ENCODE results near the gene AFG3L2. TPM values are rescaled to one million over a fixed set of nuclear protein-coding genes. Genes with fewer than 3 reads are reported as not detected.

The AFG3L2 gene
- total and polyA plus RNA-seq, 9 of the 15 experiments (the other 6 are each of a cell fraction or from before 2014, with no cell fraction given) = 24.1 to 109 (median 84.0) TPM

DNA sequence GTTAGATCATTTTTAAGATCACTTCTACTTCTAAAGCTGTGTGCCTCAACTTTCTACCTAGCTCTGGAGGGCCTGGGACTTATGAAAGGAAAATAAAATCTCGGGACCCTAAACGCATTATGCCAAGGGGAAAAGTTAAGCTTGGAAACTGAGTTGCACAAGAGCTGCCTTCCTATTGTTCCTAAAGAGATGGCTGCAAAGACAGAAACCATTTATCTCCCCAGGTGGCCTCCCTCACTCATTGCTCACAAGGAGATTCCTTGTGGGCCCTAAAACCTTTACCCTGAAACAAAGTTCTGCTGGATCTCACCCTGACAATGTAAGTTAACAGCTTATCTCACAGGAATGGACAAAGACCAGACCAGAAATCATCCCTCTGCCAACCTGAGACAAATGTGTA is 42.2 kb downstream of the AFG3L2 start:
- Histone ChIP-seq H3K4me3 (no peak overlapping the region), H2AFZ (ENCODE audit: low read depth, low read length) (no peak overlapping the region), H3K4me2 (ENCODE audit: insufficient read depth, low read length) (no peak overlapping the region), H3K9me1 (ENCODE audit: control insufficient read depth, insufficient read depth, low read length) (no peaks in the 10 kb centered on the region), H3K36me3 (ENCODE audit: control insufficient read depth, insufficient read depth, low read length) (peaks cover 66% of the 10 kb centered on the region), H3K9me3 (replicated peaks; ENCODE audit: control insufficient read depth, insufficient read depth, low read depth, low read length) (no peaks in the 10 kb centered on the region), H3K27ac (ENCODE audit: extremely low read depth, low read depth, low read length) (no peak overlapping the region), H3K4me1 (replicated peaks in 1 of 2; ENCODE audit: control insufficient read depth in 2 of 2, insufficient read depth in 2 of 2, low read length in 2 of 2) (no peaks in the 10 kb centered on the region; a peak in 1 of 5 replicates), H4K20me1 (replicated peaks; ENCODE audit: control insufficient read depth, insufficient read depth, low read length) (peaks cover 4% of the 10 kb centered on the region; the same call in 1 of the 2 replicates), H3K9ac (ENCODE audit: insufficient read depth in 1 of 2, low read depth in 2 of 2, low read length in 2 of 2) (no peak overlapping the region), H3K79me2 (ENCODE audit: control insufficient read depth, insufficient read depth, low read length) (no peaks in the 10 kb centered on the region; the same call in 2 of the 3 replicates), H3K27me3 (ENCODE audit: control insufficient read depth in 2 of 2, insufficient read depth in 2 of 2, low read length in 2 of 2) (no peaks in the 10 kb centered on the region)
- WGBS (ENCODE audit: insufficient coverage, low coverage, missing lambda C conversion rate) = 93% methylated on average over 2 of the region's 2 CpGs
- DNase-seq (ENCODE audit: extremely low read depth in 1 of 4, low spot score in 3 of 4) (no peak), ATAC-seq (no peak), FAIRE-seq (no peak)
- CTCF ChIA-PET (ENCODE audit: low intra/inter-chr PET ratio) = no interaction called here
- in situ Hi-C loops (cut with MboI) = no loop called here
- POLR2A ChIA-PET = interaction anchor here (0.7 to 1.7 kb wide), 2 partner anchors 10 to 16 kb away, joined by 4 to 10 read pairs; no protein-coding TSS in a partner anchor
- TF ChIP-seq IRF1 (CRISPR knock-in tag; IDR thresholded peaks at IDR 0.05; ENCODE audit: borderline replicate concordance) = no peak
- no peak for TF ChIP-seq BMI1 (IDR thresholded peaks at IDR 0.05; ENCODE audit: low read length)
- no peak for TF ChIP-seq KLF16 (IDR thresholded peaks at IDR 0.05)
- no peak for TF ChIP-seq ZNF277 (CRISPR knock-in tag; IDR thresholded peaks at IDR 0.05; ENCODE audit: borderline replicate concordance)
- TF ChIP-seq EHMT2 (IDR thresholded peaks at IDR 0.05) = no peak
- no peak for TF ChIP-seq KDM1A (IDR thresholded peaks at IDR 0.05)
- no peak for TF ChIP-seq E2F3 (CRISPR knock-in tag; IDR thresholded peaks at IDR 0.05)
- no peak for TF ChIP-seq DPF2 (IDR thresholded peaks at IDR 0.05)
- no peak for TF ChIP-seq ZNF175 (CRISPR knock-in tag; IDR thresholded peaks at IDR 0.05; ENCODE audit: low read depth)
- no TSS peak for BruUV-seq (replicated peaks)
- intact Hi-C loops (cut with micrococcal nuclease) = no loop called here
